GM12873 (cell line): ENCODE measurements around the gene ANO4.
A peak's percentile ranks its signal among the peaks of the same experiment; 100 is the strongest.

Experiments
- CTCF ChIP-seq: IDR thresholded peaks from 2 replicates; pipeline ENCODE4 v1.5.1; 2012; ENCODE audit warnings: low read depth, mild to moderate bottlenecking, moderate library complexity, low read length, control low read depth; ENCODE audit not compliant: insufficient read depth; ENCODE audit errors: missing control alignments

ANO4 gene

GRCh38 chr12:100920493-100920892 is 125.9 kb downstream of the ANO4 start:
- TF ChIP-seq CTCF: no peak

GRCh38 chr12:100926669-100927248 is 132.2 kb downstream of the ANO4 start:
- TF ChIP-seq CTCF: peak; percentile 13

GRCh38 chr12:100927826-100928225 is 133.2 kb downstream of the ANO4 start:
- TF ChIP-seq CTCF: no peak

- no peak for TF ChIP-seq CTCF
These were observed 138.0 kb downstream of the ANO4 start for GRCh38 chr12:100932571-100932970.

GRCh38 chr12:100935929-100936328 is 141.4 kb downstream of the ANO4 start:
- no peak for TF ChIP-seq CTCF

GRCh38 chr12:100936661-100937060 is 142.1 kb downstream of the ANO4 start:
- no peak for TF ChIP-seq CTCF

GRCh38 chr12:100940503-100940902 is 145.9 kb downstream of the ANO4 start:
- no peak for TF ChIP-seq CTCF
